HG02981 (cell line): ENCODE results near the gene DLG2.
"Not testable (repeated sequence)": the region's sequence is repeated elsewhere in the genome, so short reads cannot be mapped to it uniquely, and the experiment has no call there.

Experiments
- ATAC-seq: cut with Tn5 transposase; IDR thresholded peaks from one replicate; pipeline ENCODE4 v1.9.1; 2021; ENCODE audit warnings: mild to moderate bottlenecking, moderate library complexity; ENCODE audit not compliant: unreplicated experiment

DLG2 gene

DNA sequence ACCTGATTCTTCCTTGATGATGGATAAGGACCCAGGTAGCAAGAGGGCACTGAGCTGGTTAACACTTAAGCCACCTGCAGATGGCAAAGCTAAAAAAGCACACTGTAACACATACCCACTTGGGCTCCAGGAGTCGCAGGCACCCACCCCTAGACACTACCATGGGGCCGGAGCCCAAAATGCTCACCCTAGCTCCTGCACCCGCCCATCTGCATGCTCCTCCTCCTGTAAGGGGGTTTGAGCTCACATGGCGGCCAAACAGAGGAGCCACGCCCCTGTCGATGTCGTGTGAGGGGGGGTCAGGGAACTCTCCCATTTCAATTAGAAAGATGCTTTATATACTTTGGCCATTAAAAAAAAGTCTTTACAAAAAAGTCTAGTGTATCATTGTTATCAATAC, 370.7 kb downstream of the DLG2 start:
- no peak for ATAC-seq

DNA sequence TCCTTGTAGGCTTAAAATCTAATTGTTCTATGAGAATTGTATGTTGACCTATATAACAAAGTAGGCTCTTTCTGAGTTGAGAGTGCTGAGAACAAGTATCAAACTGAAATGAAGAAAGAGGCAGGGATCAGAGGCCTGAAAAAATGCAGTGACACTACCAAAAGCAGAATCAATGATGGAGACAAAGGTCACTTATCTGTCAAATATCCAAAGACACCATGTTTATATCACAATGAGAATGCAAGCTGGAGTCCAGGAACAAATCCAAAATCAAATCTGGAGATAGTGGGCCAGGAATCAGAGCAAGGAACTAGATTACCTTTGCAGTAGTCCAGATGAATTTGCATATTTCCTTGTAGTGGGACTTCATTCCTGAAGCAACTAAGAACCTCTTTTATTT, 377.7 kb downstream of the DLG2 start:
- ATAC-seq: no peak

DNA sequence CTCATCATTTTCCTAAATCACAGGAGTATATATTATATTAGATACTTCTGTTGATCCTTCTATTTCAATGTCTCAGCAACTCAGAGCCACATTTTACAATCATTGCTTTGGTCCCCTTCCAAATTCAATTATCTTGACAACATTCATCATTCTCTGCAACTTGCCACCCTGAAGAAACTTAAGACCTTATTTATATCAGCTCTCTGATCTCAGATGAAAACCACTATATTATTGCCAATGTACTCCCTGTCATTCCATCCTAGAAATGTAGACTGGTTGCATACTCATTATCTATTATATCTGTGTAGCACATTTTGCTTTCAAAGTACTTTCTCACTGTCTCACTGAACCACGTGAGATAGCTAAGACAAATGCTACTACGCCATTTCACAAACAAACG, 379.3 kb downstream of the DLG2 start:
- ATAC-seq: no peak

DNA sequence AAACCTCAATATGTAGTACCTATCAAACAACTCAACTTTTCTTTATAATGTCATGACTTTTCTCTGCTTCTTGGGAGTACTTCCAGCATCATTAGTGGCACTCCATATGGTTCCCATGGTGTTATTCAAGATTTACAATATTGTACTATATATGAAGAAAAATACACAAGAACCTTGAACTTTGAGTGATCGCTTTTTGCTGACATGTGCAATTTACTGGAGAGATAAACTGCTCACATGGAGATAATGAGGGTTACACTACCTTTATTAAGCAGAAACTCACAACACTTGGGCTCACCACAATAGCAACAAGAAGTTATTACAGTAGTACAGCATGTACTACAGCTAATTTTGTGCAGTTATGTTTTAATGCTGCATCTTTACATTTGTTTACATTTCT, 388.2 kb downstream of the DLG2 start:
- ATAC-seq: no peak

DNA sequence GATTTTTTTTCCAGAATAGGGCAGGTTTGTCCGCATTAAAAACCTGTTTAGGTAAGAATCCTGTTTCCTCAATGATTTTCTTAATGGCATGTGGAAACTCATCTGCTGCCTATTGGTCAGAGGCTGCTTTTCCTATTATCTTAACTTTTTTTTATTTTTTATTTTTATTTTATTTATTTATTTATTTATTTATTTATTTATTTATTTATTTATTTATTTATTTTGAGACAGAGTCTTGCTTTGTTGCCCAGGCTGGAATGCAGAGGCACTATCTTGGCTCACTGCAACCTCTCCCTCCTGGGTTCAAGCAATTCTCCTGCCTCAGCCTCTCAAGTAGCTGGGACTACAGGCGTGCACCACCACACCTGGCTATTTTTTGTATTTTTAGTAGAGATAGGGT, 389.1 kb downstream of the DLG2 start:
- not testable (repeated sequence) for ATAC-seq

DNA sequence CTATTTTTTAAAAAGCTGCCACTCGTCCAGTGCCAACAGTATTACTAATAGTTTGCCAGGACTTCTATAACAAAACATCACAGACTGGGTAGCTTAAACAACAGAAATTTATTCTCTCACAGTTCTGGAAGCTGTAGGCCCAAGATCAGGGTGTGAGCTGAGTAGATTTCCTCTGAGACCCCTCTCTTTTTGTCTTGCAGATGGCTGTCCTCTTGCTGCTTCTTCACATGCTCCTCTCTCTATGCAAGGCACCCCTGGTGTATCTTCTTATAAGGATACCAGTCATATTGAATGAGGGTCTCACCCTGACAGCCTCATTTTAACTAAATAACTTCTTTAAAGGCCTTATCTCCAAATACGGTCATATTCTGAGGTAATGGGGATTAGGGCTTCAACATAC, 390.9 kb downstream of the DLG2 start:
- ATAC-seq: no peak

DNA sequence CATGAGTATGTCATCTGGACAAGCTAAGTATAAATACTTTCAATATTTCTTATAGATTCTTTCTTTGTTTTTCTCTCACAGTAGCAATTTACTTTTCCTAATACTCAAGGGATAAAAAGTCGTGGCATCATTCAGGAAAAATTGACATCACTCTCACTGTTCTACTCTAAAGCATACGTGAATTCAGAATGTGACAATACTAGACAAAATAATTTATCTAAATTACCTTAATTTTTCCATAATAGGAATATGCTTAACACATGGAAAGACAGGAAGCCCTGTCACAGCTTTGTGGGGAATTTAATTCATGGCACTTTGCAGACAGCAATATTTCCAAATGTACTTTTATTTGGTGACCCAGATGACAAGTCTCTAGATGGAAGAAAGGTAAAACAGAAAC, 394.6 kb downstream of the DLG2 start:
- no peak for ATAC-seq

DNA sequence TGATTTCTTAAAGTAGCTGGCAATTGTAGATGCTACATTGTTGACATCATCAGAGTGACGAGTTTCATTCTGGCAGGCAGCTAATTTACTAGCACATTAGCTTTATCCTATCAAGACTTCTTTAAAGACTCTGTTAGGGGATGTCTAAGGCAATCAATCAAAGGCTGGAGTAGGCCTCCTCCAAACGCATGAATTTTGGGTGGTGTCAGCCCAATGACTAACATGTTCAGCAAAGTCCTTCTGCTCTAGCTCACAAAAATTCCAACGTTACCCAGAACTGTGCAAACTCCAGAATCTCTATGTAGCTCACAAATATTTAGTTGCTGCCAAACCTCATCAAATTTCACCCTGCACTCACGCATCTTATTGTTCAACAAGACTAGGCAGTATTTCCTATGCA, 395.6 kb downstream of the DLG2 start:
- no peak for ATAC-seq

DNA sequence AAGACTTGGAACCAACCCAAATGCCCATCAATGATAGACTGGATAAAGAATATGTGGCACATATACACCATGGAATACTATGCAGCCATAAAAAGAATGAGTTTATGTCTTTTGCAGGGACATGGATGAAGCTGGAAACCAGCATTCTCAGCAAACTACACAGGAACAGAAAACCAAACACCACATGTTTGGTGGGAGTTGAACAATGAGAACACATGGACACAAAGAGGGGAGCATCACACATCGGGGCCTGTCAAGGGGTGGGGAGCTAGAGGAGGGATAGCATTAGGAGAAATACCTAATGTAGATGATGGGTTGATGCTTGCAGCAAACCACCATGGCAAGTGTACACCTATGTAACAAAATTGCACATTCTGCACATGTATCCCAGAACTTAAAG, 397.4 kb downstream of the DLG2 start:
- not testable (repeated sequence) for ATAC-seq

DNA sequence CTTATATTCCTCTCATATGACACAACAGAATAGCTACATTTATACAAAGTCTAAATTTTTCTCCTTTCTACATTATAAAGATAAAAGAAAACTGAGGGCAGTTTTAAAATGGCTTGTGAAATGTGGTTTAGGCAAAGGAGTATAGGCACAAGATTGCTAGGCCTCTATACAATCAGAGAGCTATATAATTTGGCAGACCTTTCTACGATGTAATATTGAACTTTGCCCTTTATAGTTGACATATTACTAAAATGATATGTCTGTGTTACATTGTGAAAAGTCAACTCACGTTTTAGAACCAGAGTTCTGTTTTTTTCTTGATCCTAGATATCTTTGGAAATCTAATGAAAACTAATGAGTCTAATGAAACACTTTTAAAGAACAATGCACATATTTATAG, 430.2 kb downstream of the DLG2 start:
- ATAC-seq: no peak

DNA sequence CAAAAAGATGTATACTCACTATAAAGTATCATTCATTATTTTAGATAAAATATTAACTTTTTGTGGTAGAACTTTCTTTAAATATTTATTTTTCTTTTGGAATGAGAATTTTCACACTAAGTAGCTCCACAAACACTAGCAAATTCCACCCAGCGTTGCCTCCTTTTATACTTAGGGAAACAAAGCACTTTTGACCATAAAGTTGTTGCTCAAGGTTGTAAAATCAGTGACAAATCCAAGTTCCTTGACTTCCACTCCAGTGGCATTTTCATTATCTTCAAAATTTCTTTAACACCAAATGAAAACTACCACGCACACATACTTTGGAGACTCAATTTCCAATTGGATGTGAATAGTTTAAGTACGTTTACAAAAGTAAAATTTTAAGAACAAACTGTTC, 431.2 kb downstream of the DLG2 start:
- ATAC-seq: no peak

DNA sequence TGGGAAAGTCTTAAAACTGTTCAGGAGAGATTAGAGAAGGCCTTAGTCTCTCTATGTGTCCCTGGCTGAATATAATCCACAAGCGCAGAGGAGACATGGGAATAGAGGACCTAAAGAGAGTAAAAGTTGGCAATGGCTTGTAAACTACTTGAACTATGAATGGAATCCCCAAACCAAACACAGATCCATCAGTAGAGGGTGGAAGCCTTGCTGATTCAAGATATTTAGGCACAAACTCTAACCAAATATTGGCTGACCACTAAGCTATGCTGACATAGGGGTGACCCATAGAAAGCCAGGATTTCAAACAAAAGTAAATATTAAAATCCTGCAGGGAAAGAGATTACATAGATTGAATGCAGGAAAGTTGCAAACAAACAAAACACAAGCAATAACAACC, 439.2 kb downstream of the DLG2 start:
- ATAC-seq: no peak

DNA sequence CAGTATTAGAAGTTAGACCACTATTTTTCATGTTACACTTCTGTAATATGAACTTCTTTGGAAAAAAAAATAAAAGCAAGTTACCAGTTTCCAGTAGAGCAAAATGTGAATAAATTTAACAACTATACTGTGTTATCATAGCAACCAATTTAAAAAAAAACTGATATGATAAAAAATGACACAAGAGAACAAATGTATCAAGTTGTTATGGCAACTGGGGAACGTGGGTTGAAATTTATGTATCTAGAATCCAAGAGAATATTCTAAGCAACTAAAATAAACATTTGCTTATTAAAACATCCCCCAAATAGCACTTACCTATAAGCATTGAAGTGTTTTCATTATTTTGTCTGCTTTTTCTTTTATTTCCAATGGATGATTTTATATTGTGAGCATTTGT, 442.4 kb downstream of the DLG2 start:
- no peak for ATAC-seq

DNA sequence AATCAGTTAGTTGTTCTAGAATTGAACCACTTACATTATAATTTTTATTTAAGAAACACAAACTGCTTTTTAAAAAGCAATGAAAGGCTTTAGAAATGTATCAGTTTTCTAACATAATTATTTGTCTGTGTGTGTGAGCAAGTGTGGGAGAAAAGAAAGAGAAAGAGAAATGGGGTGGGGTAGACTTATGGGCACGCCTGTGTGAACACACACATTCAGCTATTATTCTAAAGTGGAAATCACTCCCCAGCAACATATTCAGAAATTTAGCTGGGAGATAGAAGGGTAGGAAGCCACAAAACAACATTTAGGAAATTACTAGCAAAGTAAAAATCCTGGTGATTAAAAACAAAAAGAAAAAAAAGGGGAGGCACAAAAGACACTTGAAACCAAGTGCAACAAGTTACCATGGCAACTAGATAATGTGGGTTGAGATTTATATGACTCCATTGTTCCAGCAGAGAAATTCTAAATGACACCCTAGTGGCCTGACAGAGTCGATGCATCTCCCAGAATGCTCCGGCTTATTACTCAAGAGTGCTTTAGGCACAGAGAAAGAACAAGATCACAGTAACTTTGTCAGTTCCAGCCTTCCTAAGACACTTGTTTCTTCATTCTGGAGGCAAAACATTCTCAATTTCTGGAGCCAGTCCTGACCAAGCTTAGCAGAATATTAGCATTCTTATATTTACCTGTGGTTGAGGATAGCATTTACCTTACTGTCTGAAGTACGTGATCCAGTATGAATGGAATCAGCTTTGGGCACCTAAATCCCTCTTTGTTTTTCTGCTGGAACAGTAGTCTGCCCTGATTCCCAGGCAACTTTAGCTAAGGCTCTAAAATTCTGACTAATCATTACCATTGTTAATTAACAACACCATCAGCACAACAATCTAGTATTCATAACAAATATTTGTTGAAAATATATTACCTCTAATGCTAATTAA, 444.4 kb downstream of the DLG2 start:
- peak; percentile 89 for ATAC-seq

DNA sequence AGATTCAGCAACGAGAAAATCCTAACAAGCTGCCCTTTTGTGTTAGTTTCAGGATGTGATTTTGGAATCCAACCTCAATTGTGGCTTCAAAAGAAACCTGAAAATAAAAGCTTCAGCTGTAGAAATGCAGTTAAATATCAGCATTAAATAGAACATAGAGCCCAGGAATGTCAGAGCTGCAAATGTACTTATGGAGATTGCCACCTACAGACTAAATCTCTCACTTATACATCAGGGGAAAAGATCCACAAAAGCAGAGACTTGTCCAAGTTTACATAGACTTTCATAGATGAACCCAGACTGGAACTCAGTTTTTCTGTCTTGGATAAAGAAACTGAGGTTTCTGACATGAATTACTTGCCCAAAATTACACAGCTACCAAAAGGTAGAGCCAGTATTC, 446.6 kb downstream of the DLG2 start:
- no peak for ATAC-seq

DNA sequence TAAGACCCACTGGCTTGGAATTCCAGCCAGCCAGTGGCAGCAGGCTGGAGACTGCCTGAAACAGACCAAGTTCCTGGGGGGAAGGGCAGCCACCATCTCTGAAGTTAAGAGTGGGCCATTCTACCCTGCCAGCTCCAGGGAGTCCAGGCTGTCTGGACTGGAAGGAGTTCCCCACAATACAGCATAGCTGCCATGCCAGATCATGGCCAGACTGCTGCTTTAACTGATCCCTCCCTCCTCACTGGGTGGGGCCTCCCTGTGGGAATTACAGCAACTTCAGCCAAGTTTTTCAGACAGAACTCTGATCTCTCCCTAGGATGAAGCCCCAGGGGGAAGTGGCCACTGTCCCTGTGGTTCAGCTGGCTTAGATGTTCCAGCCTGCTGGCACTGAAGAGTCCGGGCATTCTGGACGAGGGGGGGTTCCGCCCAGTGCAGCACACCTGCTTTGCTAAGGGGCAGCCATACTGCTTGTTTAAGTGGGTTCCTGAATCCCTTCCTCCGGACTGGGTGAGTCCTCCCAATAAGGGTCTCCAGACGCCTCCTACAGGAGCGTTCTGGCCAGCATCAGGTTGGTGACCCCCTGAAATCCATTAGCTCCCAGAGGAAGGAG, 455.4 kb downstream of the DLG2 start:
- ATAC-seq: no peak

DNA sequence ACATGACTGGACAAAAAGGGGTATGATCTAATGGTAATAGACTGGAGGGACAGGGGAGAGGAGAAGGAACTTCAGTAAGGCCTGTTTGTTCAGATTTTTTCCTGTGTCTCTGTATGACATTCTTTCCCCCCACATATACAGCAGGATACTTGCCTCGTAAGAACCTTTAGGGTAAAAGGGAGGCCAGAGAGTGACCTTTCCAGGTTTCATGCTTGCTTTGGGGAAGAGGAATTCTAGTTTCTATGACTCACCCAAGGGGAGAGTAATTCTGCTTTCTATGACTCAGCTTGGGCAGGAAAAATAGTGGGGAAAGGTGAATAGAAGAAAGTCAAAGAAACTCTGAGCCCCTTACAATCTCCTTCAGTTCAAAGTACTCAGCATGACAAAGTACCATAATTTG, 457.0 kb downstream of the DLG2 start:
- ATAC-seq: no peak

DNA sequence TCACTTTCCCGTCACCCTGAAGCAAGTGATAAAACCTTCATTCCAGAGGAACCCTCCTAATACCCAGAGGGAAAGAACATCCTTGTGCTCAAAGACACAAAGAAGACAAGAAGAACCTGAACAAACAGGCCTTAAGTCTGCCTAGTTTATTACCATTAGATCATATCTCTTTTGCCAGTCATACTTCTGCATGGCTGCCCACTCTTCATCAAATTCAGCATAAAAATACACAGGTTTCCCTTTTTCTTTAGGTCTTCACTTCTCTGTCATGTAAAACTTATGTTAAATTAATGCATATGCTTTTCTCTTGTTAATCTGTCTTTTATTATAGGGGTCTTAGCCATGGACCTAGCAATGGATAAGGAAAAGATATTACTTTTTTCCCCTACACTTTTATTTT, 459.7 kb downstream of the DLG2 start:
- no peak for ATAC-seq

DNA sequence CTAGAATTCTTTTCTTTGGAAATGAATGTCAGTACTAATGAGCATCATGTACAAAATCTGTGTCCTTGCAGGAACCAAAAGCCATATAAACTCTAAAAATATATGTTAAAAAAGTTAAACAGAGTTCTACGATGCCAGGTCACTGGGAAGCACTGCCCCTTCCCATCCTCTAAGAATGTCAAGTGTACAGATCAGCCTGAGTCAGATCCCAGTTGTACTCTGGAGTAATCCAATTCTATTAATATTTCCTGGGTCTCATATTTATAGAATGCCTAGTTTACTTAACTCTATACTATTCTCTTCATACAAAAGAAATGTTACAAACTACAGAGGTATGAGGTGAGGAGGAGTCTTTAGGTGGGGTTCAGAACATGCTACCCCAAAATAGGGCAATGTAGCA, 460.1 kb downstream of the DLG2 start:
- ATAC-seq: no peak

DNA sequence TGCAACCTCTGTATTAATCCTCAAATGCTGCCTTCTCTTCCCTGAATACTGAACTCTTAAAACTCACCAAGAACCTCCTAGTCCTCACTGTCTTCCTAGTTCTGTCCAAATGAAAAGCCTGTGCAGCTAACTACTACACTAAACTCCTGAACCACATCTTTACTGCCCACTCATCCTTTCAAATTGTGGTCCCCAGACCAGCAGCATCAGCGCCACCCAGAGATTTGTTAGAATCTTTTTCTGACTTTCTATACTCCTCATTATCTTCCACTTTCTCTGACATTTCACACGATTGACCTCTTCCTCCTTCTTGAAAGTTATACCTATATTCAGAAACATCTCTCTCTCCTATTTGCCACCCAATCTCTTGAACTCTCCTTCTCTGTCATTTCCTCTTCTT, 461.3 kb downstream of the DLG2 start:
- no peak for ATAC-seq

DNA sequence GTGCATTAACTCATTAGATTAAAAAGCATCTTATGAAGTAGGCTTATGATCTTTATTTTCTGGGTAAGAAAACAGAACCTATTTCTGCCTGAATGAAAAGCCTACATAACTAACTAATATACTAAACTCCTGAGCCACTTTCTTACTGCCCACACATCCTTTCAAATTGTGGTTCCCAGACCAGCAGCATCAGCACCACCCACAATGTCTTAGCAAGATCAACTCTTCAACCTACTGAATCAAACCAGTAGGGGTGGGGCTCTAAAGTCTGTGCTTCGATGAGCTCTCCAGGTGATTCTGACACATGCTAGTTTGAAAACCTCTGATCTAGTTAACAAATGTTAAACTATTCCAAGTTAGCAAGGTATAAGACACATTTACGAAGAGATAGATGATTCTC, 462.4 kb downstream of the DLG2 start:
- ATAC-seq: no peak

DNA sequence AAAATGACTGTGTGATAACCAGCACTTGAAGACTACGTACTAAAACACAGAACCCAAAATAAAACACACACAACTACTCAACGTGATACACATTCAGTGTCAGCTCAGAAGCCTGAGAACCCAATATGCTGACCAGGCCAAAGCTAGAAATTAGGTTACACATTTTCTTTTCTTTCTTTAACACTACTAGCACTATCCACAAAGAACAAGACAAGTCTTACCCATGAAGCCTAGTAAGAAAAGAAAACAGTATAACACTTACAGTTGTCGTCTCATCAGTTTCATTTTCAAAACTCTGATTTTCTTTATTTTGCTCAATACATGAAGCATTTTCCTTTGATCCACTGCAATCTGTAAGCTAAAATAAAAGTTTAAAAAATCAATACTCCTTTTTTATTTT, 472.9 kb downstream of the DLG2 start:
- ATAC-seq: no peak

DNA sequence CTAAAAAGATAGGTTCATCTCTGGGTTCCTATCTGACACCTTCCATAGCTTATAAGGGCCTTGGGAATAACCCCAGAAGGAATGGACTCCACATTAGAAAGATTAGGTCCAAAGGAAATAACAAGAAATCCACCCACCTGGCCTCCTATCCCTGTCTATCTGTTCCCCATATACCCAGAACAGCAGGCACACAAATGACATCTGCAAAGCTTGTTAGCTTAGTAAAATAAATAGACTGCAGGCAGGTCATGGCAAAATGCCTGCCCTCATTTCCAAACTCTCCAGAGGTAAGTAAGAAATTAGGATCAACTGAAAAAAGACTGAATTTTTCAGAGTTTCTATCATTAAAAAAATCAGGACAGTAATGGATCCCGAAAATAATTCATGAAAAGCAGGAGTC, 489.5 kb downstream of the DLG2 start:
- no peak for ATAC-seq
